Large intestine (tissue), 3 donors: Measurements from ENCODE around the gene DLG5. TPM values are rescaled to one million over a fixed set of nuclear protein-coding genes. Genes with fewer than 3 reads are reported as not detected.

Experiments
- DNase-seq, 2 donors: peaks; one replicate each; pipeline versions ENCODE4 v3.0.0 to v3.0.0-alpha.2; 2013
- H3K27ac ChIP-seq: one replicate; pipeline ENCODE4 v1.5.1; 2013; ENCODE audit warnings: low read length
- H3K27me3 ChIP-seq: 2 replicates; pipeline ENCODE4 v1.6.1; 2013; ENCODE audit warnings: low read length; ENCODE audit not compliant: control insufficient read depth, insufficient read depth
- H3K36me3 ChIP-seq: 2 replicates; pipeline ENCODE4 v1.6.1; 2013; ENCODE audit warnings: low read length; ENCODE audit not compliant: control insufficient read depth, insufficient read depth
- H3K4me1 ChIP-seq: one replicate; pipeline ENCODE4 v1.6.1; 2013; ENCODE audit warnings: low read length; ENCODE audit not compliant: control insufficient read depth, insufficient read depth
- H3K4me3 ChIP-seq: one replicate; pipeline ENCODE4 v1.5.1; 2013; ENCODE audit warnings: low read length
- H3K9me3 ChIP-seq: one replicate; pipeline ENCODE4 v1.6.1; 2013; ENCODE audit warnings: mild to moderate bottlenecking, low read depth, low read length, moderate library complexity; ENCODE audit not compliant: control insufficient read depth
- WGBS: methylation state at CpG from one replicate; pipeline ENCODE4 v1.1.5; 2013; ENCODE audit warnings: low lambda C conversion rate; ENCODE audit not compliant: insufficient coverage; 5-methylcytosine and 5-hydroxymethylcytosine counted together
- polyA plus RNA-seq: library from polyadenylated mRNA; unstranded; fragments of 120-200 nt; gene quantifications from one replicate; pipeline ENCODE4 v1.2.1, GENCODE V29; 2013

The DLG5 gene
- polyA plus RNA-seq, 1 donor: 34.4 TPM

DNA sequence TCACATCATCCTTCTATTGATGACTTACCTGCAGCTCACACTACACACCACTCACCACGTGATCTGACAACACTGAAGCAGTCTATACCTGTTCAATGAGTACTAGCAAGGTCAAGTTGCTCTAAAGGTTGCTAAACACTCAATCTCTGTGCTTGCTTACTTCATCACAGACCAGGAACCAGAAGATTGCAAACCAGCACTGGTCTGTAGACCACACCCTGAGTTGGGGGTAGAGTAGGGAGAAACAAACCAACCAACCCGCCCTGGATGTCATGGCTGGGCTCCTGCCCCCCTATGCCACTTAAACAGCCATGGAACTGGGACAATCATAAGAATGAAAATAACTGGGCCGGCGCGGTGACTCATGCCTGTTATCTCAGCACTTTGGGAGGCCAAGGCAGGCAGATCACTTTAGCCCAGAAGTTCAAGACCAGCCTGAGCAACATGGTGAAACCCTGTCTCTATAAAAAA is 19.6 kb downstream of the DLG5 start:
- peak overlapping the region; percentile 82 for H3K27ac ChIP-seq
- H3K4me3 ChIP-seq: no peak overlapping the region
- DNase-seq: peak in 1 of 2 donors; percentile 77
- no peaks in the 10 kb centered on the region for H3K9me3 ChIP-seq
- H3K27me3 ChIP-seq: no peaks in the 10 kb centered on the region
- no peaks in the 10 kb centered on the region for H3K36me3 ChIP-seq
- WGBS: no CpG with 5 or more reads among the region's 5 CpGs
- H3K4me1 ChIP-seq: peaks cover 63% of the 10 kb centered on the region

- Histone ChIP-seq H3K9me3 (no peaks in the 10 kb centered on the region), H3K4me1 (peaks cover 64% of the 10 kb centered on the region), H3K27ac (peak overlapping the region; percentile 82), H3K36me3 (no peaks in the 10 kb centered on the region), H3K27me3 (no peaks in the 10 kb centered on the region), H3K4me3 (no peak overlapping the region)
- no CpG with 5 or more reads among the region's 1 CpG for WGBS
- DNase-seq: no peak
Observed at GRCh38 chr10:77905781-77906180, 20.8 kb downstream of the DLG5 start.

DNA sequence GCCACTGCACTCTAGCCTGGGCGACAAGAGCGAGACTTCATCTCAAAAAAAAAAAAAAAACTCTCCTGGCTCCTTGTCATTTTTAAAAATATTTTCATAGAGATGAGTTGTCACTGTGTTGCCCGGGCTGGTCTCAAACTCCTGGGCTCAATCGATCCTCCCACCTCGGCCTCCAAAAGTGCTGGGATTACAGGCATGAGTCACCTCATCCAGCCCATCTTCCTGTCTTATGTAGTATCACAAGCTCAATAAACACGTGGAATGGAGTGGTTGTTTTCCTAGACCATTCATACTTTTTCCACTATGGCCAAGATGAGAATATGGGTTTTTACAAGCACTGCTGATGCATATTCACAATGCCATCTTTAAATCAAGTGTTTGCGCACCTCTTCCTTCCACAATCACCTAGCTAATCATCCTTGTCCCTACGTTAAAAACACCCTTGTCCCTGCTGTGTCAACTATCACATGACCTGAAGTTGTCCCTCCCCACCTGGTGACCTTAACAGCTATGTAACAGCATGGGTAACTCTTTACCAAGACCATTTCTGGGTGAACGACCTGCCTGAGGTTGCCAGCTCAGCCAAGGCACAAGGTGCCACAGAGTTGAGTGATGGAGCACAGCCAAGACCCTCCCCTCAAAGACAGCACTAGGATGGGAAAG is 21.3 kb downstream of the DLG5 start:
- peak in 1 of 2 donors; percentile 51 for DNase-seq
- H3K27me3 ChIP-seq: no peaks in the 10 kb centered on the region
- H3K4me3 ChIP-seq: no peak overlapping the region
- H3K27ac ChIP-seq: peak overlapping the region; percentile 82
- no peaks in the 10 kb centered on the region for H3K36me3 ChIP-seq
- H3K9me3 ChIP-seq: no peaks in the 10 kb centered on the region
- H3K4me1 ChIP-seq: peaks cover 61% of the 10 kb centered on the region
- WGBS: 20% methylated on average over 1 of the region's 9 CpGs

- no peaks in the 10 kb centered on the region for H3K27me3 ChIP-seq
- DNase-seq: peak in 1 of 2 donors; percentile 89
- no CpG with 5 or more reads among the region's 8 CpGs for WGBS
- H3K27ac ChIP-seq: peak overlapping the region; percentile 82
- H3K4me1 ChIP-seq: peaks cover 64% of the 10 kb centered on the region
- no peaks in the 10 kb centered on the region for H3K36me3 ChIP-seq
- H3K4me3 ChIP-seq: no peak overlapping the region
- H3K9me3 ChIP-seq: no peaks in the 10 kb centered on the region
Observed at GRCh38 chr10:77904100-77904840, 22.3 kb downstream of the DLG5 start.

DNA sequence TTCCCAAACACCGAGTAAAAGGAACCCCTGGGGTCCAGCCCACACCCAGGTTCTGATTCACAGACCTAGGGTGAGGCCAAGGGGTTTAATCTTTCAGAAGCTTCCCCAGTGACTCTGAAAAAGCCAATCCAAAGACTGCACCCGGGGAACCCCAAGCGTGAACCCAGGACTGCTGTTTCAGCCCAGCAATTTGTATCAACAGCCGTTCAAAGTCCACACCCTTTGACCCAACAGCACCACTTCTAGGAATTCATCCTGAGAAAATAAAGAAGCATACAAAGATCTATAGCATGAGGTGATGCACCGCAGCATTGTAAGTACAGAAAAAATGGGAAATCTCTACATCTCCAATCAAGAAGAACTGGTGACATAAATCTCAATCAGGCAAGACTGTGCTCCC is 24.4 kb downstream of the DLG5 start:
- H3K4me3 ChIP-seq: no peak overlapping the region
- no peaks in the 10 kb centered on the region for H3K9me3 ChIP-seq
- H3K36me3 ChIP-seq: no peaks in the 10 kb centered on the region
- no peaks in the 10 kb centered on the region for H3K27me3 ChIP-seq
- H3K4me1 ChIP-seq: peaks cover 59% of the 10 kb centered on the region
- peak overlapping the region; percentile 96 for H3K27ac ChIP-seq
- WGBS: no CpG with 5 or more reads among the region's 5 CpGs
- peak; percentile 88 to 94 for DNase-seq

GRCh38 chr10:77901743-77902142 is 24.8 kb downstream of the DLG5 start:
- Histone ChIP-seq H3K27ac (peak overlapping the region; percentile 96), H3K27me3 (no peaks in the 10 kb centered on the region), H3K36me3 (no peaks in the 10 kb centered on the region), H3K4me1 (peaks cover 54% of the 10 kb centered on the region), H3K4me3 (no peak overlapping the region), H3K9me3 (no peaks in the 10 kb centered on the region)
- WGBS: no CpG with 5 or more reads among the region's 6 CpGs
- no peak for DNase-seq

- Histone ChIP-seq H3K27ac (peak overlapping the region; percentile 52), H3K4me1 (peaks cover 45% of the 10 kb centered on the region), H3K27me3 (no peaks in the 10 kb centered on the region), H3K4me3 (no peak overlapping the region), H3K9me3 (no peaks in the 10 kb centered on the region), H3K36me3 (peaks cover 2% of the 10 kb centered on the region)
- WGBS: 67% methylated on average over 1 of the region's 4 CpGs
- DNase-seq: no peak
Observed at GRCh38 chr10:77899690-77900089, 26.9 kb downstream of the DLG5 start.

DNA sequence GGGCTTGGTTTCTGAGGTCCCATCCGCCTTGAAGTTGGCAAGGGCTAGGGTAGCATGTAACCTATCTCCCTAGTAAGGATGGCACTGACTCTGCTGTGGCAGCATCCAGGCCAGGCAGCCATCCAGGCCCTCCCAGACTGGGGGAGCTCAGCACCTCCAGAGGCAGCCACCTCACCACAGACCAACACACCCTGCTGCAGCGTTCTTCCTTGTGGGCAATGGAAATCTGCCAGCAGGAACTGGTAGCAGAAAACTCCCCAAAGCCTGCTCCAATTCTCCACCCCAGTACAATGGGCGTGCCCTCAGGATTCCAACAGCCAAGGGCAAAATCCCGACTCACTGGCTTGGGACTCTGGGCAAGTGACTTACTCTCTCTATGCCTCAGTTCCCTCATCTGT is 27.5 kb downstream of the DLG5 start:
- peak overlapping the region; percentile 25 for H3K27ac ChIP-seq
- H3K27me3 ChIP-seq: no peaks in the 10 kb centered on the region
- no CpG with 5 or more reads among the region's 4 CpGs for WGBS
- no peak overlapping the region for H3K4me3 ChIP-seq
- peaks cover 44% of the 10 kb centered on the region for H3K4me1 ChIP-seq
- DNase-seq: peak in 1 of 2 donors; percentile 25
- H3K36me3 ChIP-seq: peaks cover 4% of the 10 kb centered on the region
- H3K9me3 ChIP-seq: no peaks in the 10 kb centered on the region

DNA sequence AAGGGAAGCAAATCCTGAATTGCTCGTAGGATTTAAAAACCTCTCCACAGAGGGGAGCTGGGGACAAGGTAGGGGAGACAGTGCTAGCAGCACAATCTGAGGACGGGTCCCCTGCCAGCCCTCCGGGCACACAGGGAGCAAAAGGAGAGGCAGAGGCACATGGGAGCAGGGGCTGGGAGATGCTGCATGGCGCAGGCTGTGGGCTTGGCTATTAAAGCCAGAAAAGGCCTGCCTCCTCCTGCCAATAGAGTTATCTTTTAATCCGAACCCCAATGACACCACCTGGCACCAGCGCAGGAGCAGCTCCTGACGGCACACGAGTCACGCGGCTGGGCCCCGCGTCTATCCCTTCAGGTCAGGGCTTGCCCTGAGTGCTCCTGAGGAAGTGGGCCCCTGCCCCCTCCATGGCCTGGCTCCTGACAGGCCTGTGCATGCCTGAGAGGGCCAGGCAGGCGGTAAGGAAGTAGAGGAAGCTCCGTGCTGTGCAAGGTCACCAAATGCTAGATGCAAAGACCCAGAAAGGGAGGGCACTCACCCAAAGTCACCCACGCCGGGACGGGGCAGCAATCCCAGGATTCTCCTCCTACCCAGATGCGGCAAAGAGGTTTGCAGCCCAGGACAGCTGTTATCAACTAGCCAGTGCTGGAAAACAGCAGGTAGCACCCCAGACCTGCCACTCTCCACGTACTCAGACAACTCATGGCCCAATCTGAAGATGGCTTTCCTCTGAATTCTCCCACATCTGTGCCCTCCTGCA is 28.1 kb downstream of the DLG5 start:
- Histone ChIP-seq H3K27ac (peak overlapping the region; percentile 70), H3K27me3 (no peaks in the 10 kb centered on the region), H3K9me3 (no peaks in the 10 kb centered on the region), H3K4me1 (peaks cover 40% of the 10 kb centered on the region), H3K4me3 (no peak overlapping the region), H3K36me3 (peaks cover 7% of the 10 kb centered on the region)
- WGBS: 90% methylated on average over 2 of the region's 19 CpGs
- peak; percentile 72 to 73 for DNase-seq

- no peaks in the 10 kb centered on the region for H3K9me3 ChIP-seq
- H3K27me3 ChIP-seq: no peaks in the 10 kb centered on the region
- peaks cover 32% of the 10 kb centered on the region for H3K4me1 ChIP-seq
- WGBS: 71% methylated on average over 1 of the region's 3 CpGs
- no peak overlapping the region for H3K27ac ChIP-seq
- peaks cover 9% of the 10 kb centered on the region for H3K36me3 ChIP-seq
- H3K4me3 ChIP-seq: no peak overlapping the region
- no peak for DNase-seq
Observed at GRCh38 chr10:77896058-77896457, 30.5 kb downstream of the DLG5 start.
